B cell (primary cell): ENCODE measurements around the gene PRPF40A. TPM values are rescaled to one million over a fixed set of nuclear protein-coding genes. Genes with fewer than 3 reads are reported as not detected.

Experiments used
- ATAC-seq: fragments of 200-7000 bp; cut with Tn5 transposase; one replicate; pipeline ENCODE4 v1.10.0; 2021; ENCODE audit warnings: low read depth, mild to moderate bottlenecking, moderate number of reproducible peaks, moderate library complexity
- CTCF ChIA-PET: fragments of 350-600 bp; sonication (Branson Sonifier 250); formaldehyde crosslinking; loops from one replicate; lab custom pipeline; 2021; ENCODE audit warnings: antibody characterized with exemption, inconsistent platforms; lab: Charles Lee
- POLR2A ChIA-PET: fragments of 350-600 bp; sonication (Branson Sonifier 250); formaldehyde crosslinking; loops from one replicate; lab custom pipeline; 2021; ENCODE audit warnings: antibody characterized with exemption; lab: Charles Lee
- DNase-seq: peaks from one replicate; pipeline ENCODE4 v3.0.0; 2013
- H2AFZ ChIP-seq: 2 replicates; pipeline ENCODE4 v1.6.1; 2012; ENCODE audit warnings: mild to moderate bottlenecking, low read depth, low read length; ENCODE audit not compliant: insufficient read depth, poor library complexity, severe bottlenecking
- H3K27ac ChIP-seq, 2 donors: 1 replicate in 1 of 2; 2 replicates in 1 of 2; pipeline ENCODE4 v1.5.1; 2012 to 2013; ENCODE audit warnings: low read length in 2 of 2, mild to moderate bottlenecking in 2 of 2, moderate library complexity in 1 of 2
- H3K27me3 ChIP-seq, 4 experiments: fragments of 200-600 bp in 1 of 4; sonication (generic) in 1 of 4; replicated peaks in 1 of 4; 1 replicate in 2 of 4; 2 replicates in 2 of 4; pipeline versions ENCODE4 v1.6.1 to v1.7.0; 2013 to 2016; ENCODE audit warnings: low read length in 3 of 4, mild to moderate bottlenecking in 2 of 4, mixed read lengths in 1 of 4, moderate library complexity in 1 of 4; ENCODE audit not compliant: insufficient read depth in 4 of 4, control insufficient read depth in 3 of 4; ENCODE audit errors: control extremely low read depth in 1 of 4
- H3K36me3 ChIP-seq, 2 experiments: replicated peaks in 1 of 2; 1 replicate in 1 of 2; 2 replicates in 1 of 2; pipeline versions ENCODE4 v1.6.1 to v1.7.1; 2013; ENCODE audit warnings: low read length in 1 of 2; ENCODE audit not compliant: insufficient read depth in 2 of 2, control insufficient read depth in 1 of 2; ENCODE audit errors: control extremely low read depth in 1 of 2, extremely low read depth in 1 of 2
- H3K4me1 ChIP-seq, 2 donors: fragments of 200-600 bp in 1 of 2; sonication (generic) in 1 of 2; 1 replicate in 1 of 2; 2 replicates in 1 of 2; pipeline versions ENCODE4 v1.5.1 to v1.6.1; 2013 to 2017; ENCODE audit warnings: low read length in 2 of 2; ENCODE audit not compliant: control insufficient read depth in 2 of 2, insufficient read depth in 2 of 2
- H3K4me2 ChIP-seq: replicated peaks from 2 replicates; pipeline ENCODE3; 2012; ENCODE audit warnings: mild to moderate bottlenecking, low read depth, low read length; ENCODE audit not compliant: poor library complexity, severe bottlenecking
- H3K4me3 ChIP-seq, 5 experiments: fragments of 200-600 bp in 1 of 5; sonication (generic) in 1 of 5; 1 replicate in 3 of 5; 2 replicates in 2 of 5; pipeline versions ENCODE4 v1.5.1 to v1.7.0; 2011 to 2016; ENCODE audit warnings: low read length in 4 of 5, mild to moderate bottlenecking in 4 of 5, low read depth in 2 of 5, control low read depth in 1 of 5, moderate library complexity in 1 of 5; ENCODE audit not compliant: insufficient read depth in 1 of 5; ENCODE audit errors: control extremely low read depth in 1 of 5, extremely low read depth in 1 of 5
- H3K79me2 ChIP-seq: fragments of 200-600 bp; sonication (generic); one replicate; pipeline ENCODE4 v1.6.0; 2016; ENCODE audit warnings: low read length; ENCODE audit not compliant: control insufficient read depth, insufficient read depth
- H3K9ac ChIP-seq: fragments of 200-600 bp; sonication (generic); 2 replicates; pipeline ENCODE4 v1.6.1; 2017; ENCODE audit warnings: mild to moderate bottlenecking, low read length, moderate library complexity
- H3K9me3 ChIP-seq, 3 donors: one replicate each; pipeline versions ENCODE4 v1.6.1 to v1.7.1; 2013; ENCODE audit warnings: low read length in 2 of 3; ENCODE audit not compliant: control insufficient read depth in 2 of 3, insufficient read depth in 1 of 3; ENCODE audit errors: control extremely low read depth in 1 of 3
- H4K20me1 ChIP-seq: 2 replicates; pipeline ENCODE4 v1.6.0; 2012; ENCODE audit warnings: mild to moderate bottlenecking, low read length; ENCODE audit not compliant: insufficient read depth, control insufficient read depth, poor library complexity, severe bottlenecking
- H3K27ac Mint-ChIP-seq: one replicate; pipeline ENCODE4 v1.8.0; 2021; ENCODE audit warnings: mixed read lengths
- H3K27me3 Mint-ChIP-seq: one replicate; pipeline ENCODE4 v1.8.0; 2021; ENCODE audit warnings: mixed read lengths
- H3K4me1 Mint-ChIP-seq: one replicate; pipeline ENCODE4 v1.8.0; 2021; ENCODE audit warnings: mixed read lengths
- H3K4me3 Mint-ChIP-seq: one replicate; pipeline ENCODE4 v1.8.0; 2021; ENCODE audit warnings: mixed read lengths
- H3K9me3 Mint-ChIP-seq: one replicate; pipeline ENCODE4 v1.8.0; 2022; ENCODE audit warnings: mixed read lengths; ENCODE audit not compliant: insufficient read depth
- EZH2 ChIP-seq: IDR thresholded peaks from 2 replicates; pipeline ENCODE4 v1.6.1; 2012; ENCODE audit warnings: borderline replicate concordance, low read depth, mild to moderate bottlenecking, moderate library complexity, low read length; ENCODE audit not compliant: insufficient read depth, poor library complexity, severe bottlenecking
- WGBS: methylation state at CpG from one replicate; pipeline ENCODE4 v1.1.5; 2013; ENCODE audit warnings: missing lambda C conversion rate; ENCODE audit not compliant: insufficient coverage; 5-methylcytosine and 5-hydroxymethylcytosine counted together
- intact Hi-C: fragments of 100-400 bp; cut with micrococcal nuclease; formaldehyde crosslinking; loops from one replicate; pipeline ENCODE4 v1.10.0; 2022
- polyA plus RNA-seq: library from polyadenylated mRNA; depleted of rRNA; stranded (reverse); fragments of >200 nt; gene quantifications from 2 replicates; pipeline ENCODE4 v1.2.3, GENCODE V29; 2012
- total RNA-seq, 2 donors: library from RNA; stranded (reverse); fragments of 120-200 nt in 1 of 2; gene quantifications; 1 replicate in 1 of 2; 2 replicates in 1 of 2; pipeline versions ENCODE4 v1.2.3 to v1.2.4, GENCODE V29; 2013 to 2022
- TF ChIP-seq, protein P1 (sequence below): fragments of 200-600 bp; IDR thresholded peaks from one replicate; pipeline ENCODE4 v1.8.0; 2022; ENCODE audit warnings: antibody characterized with exemption, mild to moderate bottlenecking

PRPF40A gene
- total and polyA plus RNA-seq, 2 donors (not counting 1 experiment from before 2014, with no cell fraction given): 40.4 to 115 TPM

GRCh38 chr2:152716805-152717227 lies 445 bp downstream of the PRPF40A start:
- H3K27me3 Mint-ChIP-seq: no peaks in the 10 kb centered on the region
- H3K9ac ChIP-seq: peak overlapping the region; percentile 88
- no peak for TF ChIP-seq EZH2
- TF ChIP-seq, protein P1, sequence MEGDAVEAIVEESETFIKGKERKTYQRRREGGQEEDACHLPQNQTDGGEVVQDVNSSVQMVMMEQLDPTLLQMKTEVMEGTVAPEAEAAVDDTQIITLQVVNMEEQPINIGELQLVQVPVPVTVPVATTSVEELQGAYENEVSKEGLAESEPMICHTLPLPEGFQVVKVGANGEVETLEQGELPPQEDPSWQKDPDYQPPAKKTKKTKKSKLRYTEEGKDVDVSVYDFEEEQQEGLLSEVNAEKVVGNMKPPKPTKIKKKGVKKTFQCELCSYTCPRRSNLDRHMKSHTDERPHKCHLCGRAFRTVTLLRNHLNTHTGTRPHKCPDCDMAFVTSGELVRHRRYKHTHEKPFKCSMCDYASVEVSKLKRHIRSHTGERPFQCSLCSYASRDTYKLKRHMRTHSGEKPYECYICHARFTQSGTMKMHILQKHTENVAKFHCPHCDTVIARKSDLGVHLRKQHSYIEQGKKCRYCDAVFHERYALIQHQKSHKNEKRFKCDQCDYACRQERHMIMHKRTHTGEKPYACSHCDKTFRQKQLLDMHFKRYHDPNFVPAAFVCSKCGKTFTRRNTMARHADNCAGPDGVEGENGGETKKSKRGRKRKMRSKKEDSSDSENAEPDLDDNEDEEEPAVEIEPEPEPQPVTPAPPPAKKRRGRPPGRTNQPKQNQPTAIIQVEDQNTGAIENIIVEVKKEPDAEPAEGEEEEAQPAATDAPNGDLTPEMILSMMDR: no peak
- no peak for ATAC-seq
- H3K4me1 Mint-ChIP-seq: peaks cover 52% of the 10 kb centered on the region
- H3K4me3 ChIP-seq: peak overlapping the region; percentile 72 to 97 (median 93)
- intact Hi-C loops: loop anchor here (1.0 to 10.0 kb wide), 6 partner anchors 22 to 1456 kb away; partner anchors contain the start of genes FMNL2, RBM43 and STAM2
- peaks cover 55% of the 10 kb centered on the region for H4K20me1 ChIP-seq
- WGBS: under 1% methylated on average over 13 of the region's 13 CpGs
- peak overlapping the region; percentile 94 for H3K4me3 Mint-ChIP-seq
- H3K9me3 ChIP-seq: no peaks in the 10 kb centered on the region
- peaks cover 3 to 33% of the 10 kb centered on the region in 2 experiments for H3K36me3 ChIP-seq
- peaks cover 26 to 30% of the 10 kb centered on the region in 2 donors for H3K4me1 ChIP-seq
- peaks cover 75% of the 10 kb centered on the region for H3K79me2 ChIP-seq
- DNase-seq: no peak
- peak overlapping the region; percentile 95 for H3K27ac Mint-ChIP-seq
- H3K4me2 ChIP-seq: peak overlapping the region; percentile 78
- CTCF ChIA-PET: interaction anchor here (1.1 to 1.3 kb wide), 3 partner anchors 13 to 541 kb away, joined by 3 to 5 read pairs (median 3); partner anchors contain the start of gene STAM2
- H3K27me3 ChIP-seq: no peaks in the 10 kb centered on the region
- H3K27ac ChIP-seq: peak overlapping the region; percentile 94 to 96
- POLR2A ChIA-PET: interaction anchor here (0.6 to 2.3 kb wide), 9 partner anchors 11 to 1455 kb away, joined by 3 to 12 read pairs (median 6); partner anchors contain the start of genes ARL5A, RBM43 and STAM2
- no peaks in the 10 kb centered on the region for H3K9me3 Mint-ChIP-seq
- H2AFZ ChIP-seq: peak overlapping the region; percentile 94

DNA sequence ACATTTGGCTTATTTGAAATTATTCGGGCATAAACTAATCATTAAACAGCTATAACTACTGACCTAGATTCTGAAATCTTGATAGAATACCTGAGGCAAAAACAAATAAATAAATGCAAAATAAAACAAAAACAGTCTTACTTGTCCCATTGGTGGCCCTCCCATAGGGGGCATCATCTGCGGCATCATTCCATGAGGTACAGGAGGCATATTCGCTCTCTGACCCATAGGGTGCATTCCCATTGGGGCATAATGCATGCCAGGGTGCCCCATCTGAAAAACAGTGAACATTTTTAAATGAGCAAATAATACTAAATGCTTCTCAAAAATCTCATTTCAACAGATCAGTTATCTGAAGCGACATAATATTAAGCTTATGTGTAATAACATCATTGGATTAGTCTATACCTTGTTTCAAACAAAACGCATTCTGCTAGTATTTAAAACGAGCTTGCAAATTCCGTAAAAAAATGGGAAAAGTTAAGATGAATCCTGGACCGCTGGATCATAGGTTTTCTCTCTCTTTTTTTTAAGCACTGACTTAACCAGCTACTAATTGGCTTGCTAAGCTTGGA lies 1.3 kb downstream of the PRPF40A start:
- WGBS: 53% methylated on average over 4 of the region's 8 CpGs
- H3K9me3 ChIP-seq: no peaks in the 10 kb centered on the region
- peaks cover 26 to 30% of the 10 kb centered on the region in 2 donors for H3K4me1 ChIP-seq
- peaks cover 54% of the 10 kb centered on the region for H4K20me1 ChIP-seq
- no peak for TF ChIP-seq EZH2
- TF ChIP-seq, protein P1: peak; percentile 42
- Mint-ChIP-seq H3K27me3 (no peaks in the 10 kb centered on the region), H3K27ac (peak overlapping the region; percentile 56), H3K9me3 (no peaks in the 10 kb centered on the region), H3K4me3 (peak overlapping the region; percentile 94), H3K4me1 (peaks cover 54% of the 10 kb centered on the region)
- intact Hi-C loops: loop anchor here (2.0 to 10.0 kb wide), 4 partner anchors 21 to 944 kb away; partner anchors contain the start of gene FMNL2
- H3K27me3 ChIP-seq: no peaks in the 10 kb centered on the region
- ATAC-seq (no peak), DNase-seq (peak; percentile 29)
- peak overlapping the region in 1 of 2 donors; percentile 96 for H3K27ac ChIP-seq
- H3K4me3 ChIP-seq: peak overlapping the region; percentile 72 to 97 (median 93)
- ChIA-PET POLR2A (no interaction called here), CTCF (interaction anchor here (0.8 to 1.1 kb wide), 2 partner anchors 30 to 540 kb away, joined by 3 to 6 read pairs; partner anchors contain the start of gene STAM2)
- H3K79me2 ChIP-seq: peaks cover 75% of the 10 kb centered on the region
- no peak overlapping the region for H2AFZ ChIP-seq
- H3K36me3 ChIP-seq: peaks cover 3 to 30% of the 10 kb centered on the region in 2 experiments
- peak overlapping the region; percentile 88 for H3K9ac ChIP-seq
- H3K4me2 ChIP-seq: peak overlapping the region; percentile 78
